ENCODE measurements around the gene PKD1L1. TPM values are rescaled to one million over a fixed set of nuclear protein-coding genes. Genes with fewer than 3 reads are reported as not detected.

Gene PKD1L1
- total RNA-seq, 6 experiments from 2014 or later, result 0.13 to 1.4 (median 0.51) TPM; not detected in 1

- WGBS (ENCODE audit: insufficient coverage, low coverage, low lambda C conversion rate, missing lambda C conversion rate), result 29% methylated on average over 3 of the region's 5 CpGs
- intact Hi-C loops (cut with DNase I), result no loop called here
- DNase-seq (peak in 1 of 3 donors; percentile 36), ATAC-seq (peak; percentile 54 to 83 (median 64))
- TF ChIP-seq POLR2A (IDR thresholded peaks at IDR 0.05), result no peak
- TF ChIP-seq, protein P1, sequence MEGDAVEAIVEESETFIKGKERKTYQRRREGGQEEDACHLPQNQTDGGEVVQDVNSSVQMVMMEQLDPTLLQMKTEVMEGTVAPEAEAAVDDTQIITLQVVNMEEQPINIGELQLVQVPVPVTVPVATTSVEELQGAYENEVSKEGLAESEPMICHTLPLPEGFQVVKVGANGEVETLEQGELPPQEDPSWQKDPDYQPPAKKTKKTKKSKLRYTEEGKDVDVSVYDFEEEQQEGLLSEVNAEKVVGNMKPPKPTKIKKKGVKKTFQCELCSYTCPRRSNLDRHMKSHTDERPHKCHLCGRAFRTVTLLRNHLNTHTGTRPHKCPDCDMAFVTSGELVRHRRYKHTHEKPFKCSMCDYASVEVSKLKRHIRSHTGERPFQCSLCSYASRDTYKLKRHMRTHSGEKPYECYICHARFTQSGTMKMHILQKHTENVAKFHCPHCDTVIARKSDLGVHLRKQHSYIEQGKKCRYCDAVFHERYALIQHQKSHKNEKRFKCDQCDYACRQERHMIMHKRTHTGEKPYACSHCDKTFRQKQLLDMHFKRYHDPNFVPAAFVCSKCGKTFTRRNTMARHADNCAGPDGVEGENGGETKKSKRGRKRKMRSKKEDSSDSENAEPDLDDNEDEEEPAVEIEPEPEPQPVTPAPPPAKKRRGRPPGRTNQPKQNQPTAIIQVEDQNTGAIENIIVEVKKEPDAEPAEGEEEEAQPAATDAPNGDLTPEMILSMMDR (IDR thresholded peaks at IDR 0.05), result no peak
- no peaks in the 10 kb centered on the region for H3K4me1 ChIP-seq
- no peaks in the 10 kb centered on the region for H3K36me3 ChIP-seq
- H3K9me3 ChIP-seq, result no peaks in the 10 kb centered on the region
- no peak overlapping the region for H3K4me3 ChIP-seq
- H3K27me3 ChIP-seq, result no peaks in the 10 kb centered on the region
- H3K27ac ChIP-seq, result no peak overlapping the region
These were observed 118.3 kb downstream of the PKD1L1 start for GRCh38 chr7:47830015-47830414.

GRCh38 chr7:47827871-47828270, 120.4 kb downstream of the PKD1L1 start:
- no peaks in the 10 kb centered on the region for H3K36me3 ChIP-seq
- no peak overlapping the region for H3K4me3 ChIP-seq
- H3K27ac ChIP-seq, result no peak overlapping the region
- 81% methylated on average over 4 of the region's 4 CpGs for WGBS (ENCODE audit: insufficient coverage, low coverage, low lambda C conversion rate, missing lambda C conversion rate)
- intact Hi-C loops (cut with DNase I), result loop anchor here in 1 of 2 donors (10.0 kb wide), 1 partner anchor 553 kb away; no protein-coding TSS in a partner anchor
- no peaks in the 10 kb centered on the region for H3K4me1 ChIP-seq
- ATAC-seq (no peak), DNase-seq (no peak)
- H3K9me3 ChIP-seq, result no peaks in the 10 kb centered on the region
- no peaks in the 10 kb centered on the region for H3K27me3 ChIP-seq
- TF ChIP-seq, protein P1 (IDR thresholded peaks at IDR 0.05), result no peak
- no peak for TF ChIP-seq POLR2A (IDR thresholded peaks at IDR 0.05)

GRCh38 chr7:47827351-47827756, 120.9 kb downstream of the PKD1L1 start:
- Histone ChIP-seq H3K27ac (no peak overlapping the region), H3K4me1 (no peaks in the 10 kb centered on the region), H3K4me3 (no peak overlapping the region), H3K9me3 (no peaks in the 10 kb centered on the region), H3K36me3 (no peaks in the 10 kb centered on the region), H3K27me3 (no peaks in the 10 kb centered on the region)
- TF ChIP-seq, protein P1 (IDR thresholded peaks at IDR 0.05), result no peak
- TF ChIP-seq POLR2A (IDR thresholded peaks at IDR 0.05), result no peak
- DNase-seq (no peak), ATAC-seq (peak in 1 of 4 donors; percentile 43)
- 71% methylated on average over 3 of the region's 8 CpGs for WGBS (ENCODE audit: insufficient coverage, low coverage, low lambda C conversion rate, missing lambda C conversion rate)
- intact Hi-C loops (cut with DNase I), result loop anchor here in 1 of 2 donors (10.0 kb wide), 1 partner anchor 553 kb away; no protein-coding TSS in a partner anchor

DNA sequence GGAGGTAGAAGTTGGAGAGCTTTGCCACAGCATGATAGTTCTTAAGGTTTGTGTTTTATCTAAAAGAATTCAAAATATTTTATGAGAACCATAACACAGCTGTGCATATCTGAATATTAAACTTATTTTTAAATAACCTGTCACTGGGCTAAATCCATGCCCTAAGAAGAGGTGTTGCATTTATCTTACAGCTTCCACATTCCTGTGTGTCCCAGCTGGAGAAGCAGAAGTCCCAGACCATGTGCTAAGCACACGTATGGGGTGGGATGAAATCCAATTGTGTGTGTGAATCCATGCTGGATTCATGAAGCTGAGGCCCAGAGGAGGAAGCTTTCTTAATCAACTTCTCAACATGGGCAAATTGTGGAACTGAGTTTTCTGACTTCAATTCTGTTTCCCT, 121.5 kb downstream of the PKD1L1 start:
- TF ChIP-seq POLR2A (IDR thresholded peaks at IDR 0.05), result no peak
- TF ChIP-seq, protein P1 (IDR thresholded peaks at IDR 0.05), result no peak
- no peak overlapping the region for H3K4me3 ChIP-seq

GRCh38 chr7:47819607-47819920, 128.7 kb downstream of the PKD1L1 start:
- Histone ChIP-seq H3K36me3 (no peaks in the 10 kb centered on the region), H3K27ac (no peak overlapping the region), H3K9me3 (no peaks in the 10 kb centered on the region), H3K4me3 (no peak overlapping the region), H3K4me1 (no peaks in the 10 kb centered on the region), H3K27me3 (no peaks in the 10 kb centered on the region)
- intact Hi-C loops (cut with DNase I), result no loop called here
- TF ChIP-seq POLR2A (IDR thresholded peaks at IDR 0.05), result no peak
- TF ChIP-seq, protein P1 (IDR thresholded peaks at IDR 0.05), result peak in 1 of 4 donors; percentile 34
- 87% methylated on average over 3 of the region's 3 CpGs for WGBS (ENCODE audit: insufficient coverage, low coverage, low lambda C conversion rate, missing lambda C conversion rate)
- DNase-seq, result no peak
- peak in 1 of 4 donors; percentile 13 for ATAC-seq

More for the DNA sequence above, 121.5 kb downstream of the PKD1L1 start:
- no peaks in the 10 kb centered on the region for H3K36me3 ChIP-seq
- ATAC-seq (no peak), DNase-seq (no peak)
- intact Hi-C loops (cut with DNase I), result loop anchor here in 1 of 2 donors (10.0 kb wide), 1 partner anchor 552 kb away; no protein-coding TSS in a partner anchor
- 64% methylated on average over 1 of the region's 1 CpG for WGBS (ENCODE audit: insufficient coverage, low coverage, low lambda C conversion rate, missing lambda C conversion rate)
- H3K9me3 ChIP-seq, result no peaks in the 10 kb centered on the region
- H3K27me3 ChIP-seq, result no peaks in the 10 kb centered on the region
- no peak overlapping the region for H3K27ac ChIP-seq
- H3K4me1 ChIP-seq, result no peaks in the 10 kb centered on the region

All from right lobe of liver (tissue), 6 donors.